GM18519 (cell line): ENCODE measurements around the gene NSMCE1.

Experiments used
- ATAC-seq: cut with Tn5 transposase; IDR thresholded peaks from one replicate; pipeline ENCODE4 v1.9.1; 2021; ENCODE audit warnings: mild to moderate bottlenecking, moderate library complexity; ENCODE audit not compliant: unreplicated experiment, low FRiP score

Gene NSMCE1

GRCh38 chr16:27232901-27233625 is 35.5 kb downstream of the NSMCE1 start:
- ATAC-seq, result no peak

GRCh38 chr16:27232061-27232900 is 36.3 kb downstream of the NSMCE1 start:
- no peak for ATAC-seq

GRCh38 chr16:27231692-27232060 is 36.9 kb downstream of the NSMCE1 start:
- ATAC-seq, result no peak

GRCh38 chr16:27230562-27231001 is 38.0 kb downstream of the NSMCE1 start:
- no peak for ATAC-seq

- ATAC-seq, result no peak
Observed at GRCh38 chr16:27229891-27230470, 38.6 kb downstream of the NSMCE1 start.

GRCh38 chr16:27228621-27229501 is 39.7 kb downstream of the NSMCE1 start:
- no peak for ATAC-seq

GRCh38 chr16:27228045-27228444 is 40.5 kb downstream of the NSMCE1 start:
- ATAC-seq, result no peak

GRCh38 chr16:27226976-27227705 is 41.4 kb downstream of the NSMCE1 start:
- ATAC-seq, result no peak

- no peak for ATAC-seq
Observed at GRCh38 chr16:27226476-27226875, 42.1 kb downstream of the NSMCE1 start.

GRCh38 chr16:27225536-27226360 is 42.8 kb downstream of the NSMCE1 start:
- no peak for ATAC-seq

GRCh38 chr16:27224741-27225300 is 43.8 kb downstream of the NSMCE1 start:
- no peak for ATAC-seq

- ATAC-seq, result no peak
Observed at GRCh38 chr16:27224271-27224737, 44.3 kb downstream of the NSMCE1 start.

GRCh38 chr16:27223701-27224100 is 44.9 kb downstream of the NSMCE1 start:
- ATAC-seq, result no peak

- ATAC-seq, result no peak
Observed at GRCh38 chr16:27223226-27223610, 45.4 kb downstream of the NSMCE1 start.

GRCh38 chr16:27222249-27223225 is 46.0 kb downstream of the NSMCE1 start:
- ATAC-seq, result no peak

GRCh38 chr16:27221576-27222248 is 46.9 kb downstream of the NSMCE1 start:
- ATAC-seq, result no peak

- no peak for ATAC-seq
Observed at GRCh38 chr16:27220991-27221390, 47.6 kb downstream of the NSMCE1 start.
